Mesenteric fat pad (tissue), 1 donor: ENCODE results near the gene WDR35. TPM values are rescaled to one million over a fixed set of nuclear protein-coding genes. Genes with fewer than 3 reads are reported as not detected.
"Not testable (repeated sequence)": the region's sequence is repeated elsewhere in the genome, so short reads cannot be mapped to it uniquely, and the experiment has no call there.

Source experiments
- DNase-seq: peaks from one replicate; pipeline ENCODE4 v3.0.0-alpha.2; 2020; ENCODE audit warnings: low spot score
- total RNA-seq: library from RNA; stranded (reverse); fragmentation: NEBNext Ultra II Directional; extraction: Animal tissue kit (Norgen Biotek cat#: 25700); gene quantifications from one replicate; pipeline ENCODE4 v1.2.1, GENCODE V29; 2021
- donor health status: DM: yes; HTN: yes; CAD: no.

WDR35 gene
- total RNA-seq, 1 donor from 2014 or later: 6.6 TPM

DNA sequence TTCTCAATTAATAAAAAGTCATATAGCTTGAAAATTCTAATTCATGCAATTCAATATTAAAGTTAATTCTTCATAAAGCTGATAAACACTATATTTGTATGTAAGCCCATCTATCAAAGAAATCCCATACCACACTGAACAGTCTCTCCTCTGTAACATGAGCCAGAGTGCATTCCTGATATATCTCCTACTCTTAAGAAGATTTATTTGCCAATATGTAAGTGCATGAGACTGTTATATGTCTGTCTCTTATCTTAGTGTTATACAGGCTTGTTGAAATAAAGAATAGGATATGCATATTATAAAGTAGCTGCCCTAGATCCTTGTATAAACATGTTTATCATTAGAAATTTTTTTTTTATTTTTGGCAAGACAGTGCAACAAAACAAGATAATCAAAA lies 47.7 kb downstream of the WDR35 start:
- DNase-seq: no peak

DNA sequence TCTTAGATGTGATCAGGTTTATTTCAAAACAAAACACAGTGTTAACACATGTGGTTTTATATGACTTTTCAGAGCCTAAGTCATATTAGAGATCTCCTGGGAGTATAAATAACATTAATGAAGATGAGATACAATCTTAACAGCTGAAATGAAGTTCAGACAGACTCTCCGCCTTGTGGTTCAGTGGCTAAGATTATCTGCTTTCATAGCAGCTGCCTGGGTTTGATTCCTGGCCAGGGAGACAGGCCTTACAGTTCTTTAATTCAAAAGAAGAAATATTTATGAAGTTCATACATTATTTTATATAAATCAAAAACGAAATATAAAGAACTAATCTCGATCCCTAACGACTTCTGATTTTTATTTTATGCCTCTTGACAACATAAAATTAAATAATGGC lies 52.9 kb downstream of the WDR35 start:
- no peak for DNase-seq

DNA sequence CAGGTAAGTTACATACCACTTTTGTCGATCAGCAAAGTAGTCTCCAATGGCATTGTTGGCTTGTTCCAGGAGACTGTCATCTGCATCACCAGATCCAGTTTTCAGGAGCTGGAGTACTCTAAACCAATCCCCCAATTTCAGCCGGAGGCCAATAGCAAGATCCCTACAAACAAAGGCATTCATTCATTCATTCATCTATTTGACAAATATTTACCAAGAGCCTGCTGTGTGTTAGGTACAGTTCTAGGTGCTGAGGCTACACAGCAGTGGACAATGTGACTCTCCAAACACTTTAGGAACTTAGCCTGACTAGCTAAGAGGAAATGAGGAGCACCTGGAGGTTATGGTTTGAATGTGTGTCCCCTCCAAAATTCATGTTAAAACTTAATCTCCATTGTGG lies 53.7 kb downstream of the WDR35 start:
- no peak for DNase-seq

- no peak for DNase-seq
Observed at GRCh38 chr2:19933351-19933981, 56.4 kb downstream of the WDR35 start.

DNA sequence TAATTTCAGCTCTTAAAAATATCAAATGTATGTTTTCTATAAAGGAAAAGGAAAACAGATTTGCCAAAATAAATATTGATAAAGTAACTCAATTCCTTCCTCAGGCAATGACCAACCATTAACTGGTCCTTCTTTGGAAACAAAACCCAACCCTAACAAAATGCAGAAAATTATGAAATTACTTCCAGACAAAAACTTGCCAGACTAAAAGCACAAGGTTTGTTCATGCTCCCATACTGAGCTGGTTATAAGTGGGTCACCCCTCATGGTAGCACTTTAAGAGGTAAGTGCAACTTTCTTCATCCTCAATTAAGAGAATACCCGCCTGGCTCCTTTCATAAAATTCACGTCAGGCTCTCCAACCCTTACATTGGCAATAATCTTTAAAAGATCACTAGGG lies 57.0 kb downstream of the WDR35 start:
- no peak for DNase-seq

DNA sequence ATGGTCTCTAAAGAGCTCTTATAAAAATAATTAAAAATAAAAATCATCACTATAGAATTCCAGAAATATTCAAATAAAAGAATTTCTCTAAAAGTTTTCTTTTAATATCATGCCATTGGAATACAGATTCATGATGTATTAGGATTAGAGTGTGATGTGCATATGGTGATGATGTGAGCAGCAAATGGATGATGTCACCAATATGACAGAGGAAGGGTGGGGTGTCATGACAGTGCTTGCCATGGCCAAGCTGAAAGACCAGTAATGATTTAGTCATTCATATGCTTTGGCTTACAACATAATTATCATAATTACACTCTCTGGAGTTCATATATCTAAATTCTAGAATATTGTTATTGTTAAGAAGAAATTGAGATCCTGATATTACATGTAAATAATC lies 60.7 kb downstream of the WDR35 start:
- no peak for DNase-seq

DNA sequence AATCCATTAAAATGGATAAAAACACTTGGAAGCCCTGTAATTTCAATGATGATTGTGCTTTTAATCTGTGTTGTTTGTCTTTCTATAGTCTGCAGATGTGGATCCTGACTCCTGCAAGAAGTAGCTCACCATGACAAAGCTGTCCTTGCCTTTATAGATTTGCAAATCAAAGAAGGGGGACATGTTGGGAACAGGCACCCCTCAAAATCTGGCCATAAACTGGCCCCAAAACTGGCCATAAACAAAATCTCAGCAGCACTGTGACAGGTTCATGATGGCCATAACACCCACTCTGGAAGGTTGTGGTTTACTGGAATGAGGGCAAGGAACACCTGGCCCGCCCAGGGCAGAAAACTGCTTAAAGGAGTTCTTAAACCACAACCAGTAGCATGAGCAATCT lies 62.1 kb downstream of the WDR35 start:
- DNase-seq: not testable (repeated sequence)

DNA sequence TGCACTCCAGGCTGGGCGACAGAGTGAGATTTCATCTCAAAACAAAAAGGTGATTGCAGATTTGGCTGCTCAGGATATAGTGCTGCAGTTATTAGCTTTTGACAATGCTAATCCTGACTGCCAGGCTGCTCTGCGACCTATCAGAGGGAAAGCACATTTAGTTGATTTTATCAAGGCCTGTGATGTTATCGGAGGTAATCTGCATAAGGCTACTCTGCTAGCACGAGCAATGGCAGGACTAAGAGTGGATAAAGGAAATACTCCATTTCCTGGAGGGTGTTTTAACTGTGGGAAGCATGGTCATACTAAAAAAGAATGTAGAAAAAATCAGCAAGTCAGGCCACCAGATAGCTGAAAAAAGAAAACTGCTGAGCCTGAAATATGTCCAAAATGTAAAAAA lies 65.4 kb downstream of the WDR35 start:
- not testable (repeated sequence) for DNase-seq

- not testable (repeated sequence) for DNase-seq
Observed at GRCh38 chr2:19922188-19922587, 67.7 kb downstream of the WDR35 start.

DNA sequence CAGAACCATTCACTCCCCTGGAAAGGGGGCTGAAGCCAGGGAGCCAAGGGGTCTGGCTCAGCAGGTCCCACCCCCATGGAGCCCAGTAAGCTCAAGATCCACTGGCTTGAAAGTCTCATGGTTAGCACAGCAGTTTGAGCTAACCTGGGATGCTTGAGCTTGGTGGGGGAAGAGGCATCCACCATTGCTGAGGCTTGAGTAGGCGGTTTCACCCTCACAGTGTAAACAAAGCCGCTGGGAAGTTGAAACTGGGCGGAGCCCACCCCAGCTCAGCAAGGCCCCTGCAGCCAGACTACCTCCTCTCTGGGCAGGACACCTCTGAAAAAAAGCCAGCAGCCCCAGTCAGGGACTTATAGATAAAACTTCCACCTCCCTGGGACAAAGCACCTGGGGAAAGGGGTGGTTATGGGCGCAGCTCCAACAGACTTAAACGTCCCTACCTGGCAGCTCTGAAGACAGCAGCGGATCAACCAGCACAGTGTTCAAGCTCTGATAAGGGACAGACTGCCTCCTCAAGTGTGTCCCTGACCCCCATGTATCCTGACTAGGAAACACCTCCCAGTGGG lies 73.4 kb downstream of the WDR35 start:
- no peak for DNase-seq

- DNase-seq: no peak
Observed at GRCh38 chr2:19914266-19914975, 75.5 kb downstream of the WDR35 start.

GRCh38 chr2:19911808-19912509 lies 77.9 kb downstream of the WDR35 start:
- no peak for DNase-seq

DNA sequence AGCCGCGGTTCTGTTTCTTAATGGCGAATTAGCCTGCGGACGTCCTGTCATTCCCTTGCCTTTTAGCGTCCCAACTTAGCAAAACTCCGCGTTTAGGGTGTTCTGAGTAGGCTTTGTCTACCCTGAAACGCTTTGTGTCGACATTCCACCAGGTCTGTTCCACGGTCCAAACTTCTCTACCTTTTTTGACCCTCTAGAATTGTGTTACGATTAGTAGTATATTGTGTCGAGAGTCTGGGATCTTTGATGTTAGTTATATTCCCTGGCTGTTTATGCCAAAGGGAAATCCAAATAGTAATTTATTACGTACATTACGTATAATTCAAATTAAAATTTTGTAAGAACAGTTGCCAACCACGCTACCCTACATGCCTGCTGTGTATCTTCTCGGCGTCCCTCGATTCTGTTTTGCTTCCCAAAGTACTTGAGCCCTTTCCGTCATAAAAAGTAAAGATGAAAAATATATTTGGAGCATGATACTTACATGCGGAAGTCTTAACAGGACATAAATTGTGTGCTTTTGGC lies 87.6 kb downstream of the WDR35 start:
- DNase-seq: no peak

- DNase-seq: peak; percentile 97
Observed at GRCh38 chr2:19901442-19902215, 88.3 kb downstream of the WDR35 start, which contains the start of gene TTC32. TSS of gene TTC32 (minus strand) at chr2:19901983. CDS start at chr2:19901854, 129 bp downstream.

GRCh38 chr2:19900931-19901441 lies 88.9 kb downstream of the WDR35 start:
- DNase-seq: no peak

GRCh38 chr2:19899985-19900930 lies 89.6 kb downstream of the WDR35 start:
- no peak for DNase-seq

DNA sequence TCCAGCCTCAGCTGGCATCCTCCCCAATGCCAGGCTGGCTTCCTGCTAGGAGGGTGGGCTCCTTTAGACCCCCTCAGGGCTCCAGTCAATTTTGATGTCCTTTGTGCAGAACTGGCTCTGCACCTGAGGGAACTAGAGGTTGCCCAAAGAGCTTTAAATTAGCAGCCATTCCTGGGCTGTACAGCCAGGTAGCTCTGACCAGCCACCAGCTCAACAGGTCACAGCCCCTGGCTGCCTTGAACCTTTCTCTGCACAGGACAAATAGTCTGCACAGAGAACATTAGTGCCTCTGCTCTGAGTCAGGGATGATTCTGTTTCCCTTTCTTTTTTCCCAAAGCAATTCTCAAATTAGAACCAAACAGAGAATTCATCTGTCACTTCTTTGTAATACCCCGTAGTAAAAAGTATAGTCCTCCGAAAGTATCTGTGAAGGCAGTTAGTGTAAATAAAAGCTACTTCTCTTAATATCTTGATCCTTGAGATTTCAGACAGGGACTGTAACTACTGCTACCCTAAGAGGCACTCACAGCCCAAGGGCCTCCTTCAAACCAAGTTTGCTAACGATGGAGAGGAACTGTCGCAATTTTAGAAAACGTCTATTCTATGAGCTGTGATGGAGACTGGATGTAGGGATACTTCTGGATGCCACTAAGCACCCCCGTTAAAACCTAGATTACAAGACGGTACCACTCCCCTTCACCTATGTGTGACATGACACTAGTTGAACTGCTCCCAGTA lies 91.1 kb downstream of the WDR35 start:
- no peak for DNase-seq

DNA sequence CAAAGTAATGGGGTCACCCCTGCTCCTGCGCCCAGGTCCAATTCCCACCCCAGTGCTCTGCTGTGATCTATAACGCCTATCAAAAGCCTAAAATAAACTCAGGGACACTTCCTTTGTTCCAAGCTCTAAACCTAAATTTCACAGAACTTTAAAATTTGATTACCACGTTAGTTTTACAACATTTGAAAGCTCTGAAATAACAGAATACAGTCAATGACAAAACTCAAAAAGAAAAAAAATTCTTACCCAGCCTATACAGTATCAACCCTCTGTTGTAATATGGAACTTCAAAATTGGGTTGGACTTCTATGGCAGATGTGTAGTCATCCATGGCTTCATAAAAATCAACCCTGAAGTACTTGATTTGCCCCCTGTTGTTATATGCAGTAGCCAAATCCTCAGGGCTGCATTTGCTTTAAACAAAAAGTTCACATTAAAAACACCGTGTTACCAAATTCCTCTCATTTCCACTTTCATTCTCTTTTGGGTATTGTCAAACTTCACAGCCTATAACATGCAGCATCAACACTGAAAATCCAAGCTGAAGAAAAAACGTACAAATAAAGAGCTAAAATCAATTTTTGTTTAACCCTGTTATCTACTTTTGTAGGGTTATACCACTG lies 92.2 kb downstream of the WDR35 start:
- no peak for DNase-seq
